Skin epidermis (tissue), 12 donors: ENCODE data around the gene TMEM106A.
"Not testable (repeated sequence)": the region's sequence is repeated elsewhere in the genome, so short reads cannot be mapped to it uniquely, and the experiment has no call there.

ENCODE experiments used
- H3K27ac ChIP-seq, 21 experiments: fragments of 200-600 bp; sonication (generic) in 11 of 21; one replicate each; pipeline ENCODE4 v1.5.0; 2020; ENCODE audit warnings: mild to moderate bottlenecking in 3 of 21, inconsistent platforms in 2 of 21, moderate library complexity in 2 of 21
- H3K4me3 ChIP-seq, 7 experiments: fragments of 200-600 bp; sonication (generic) in 2 of 7; one replicate each; pipeline ENCODE4 v1.5.0; 2020; ENCODE audit warnings: inconsistent platforms in 2 of 7, mild to moderate bottlenecking in 2 of 7, moderate library complexity in 1 of 7

TMEM106A gene

DNA sequence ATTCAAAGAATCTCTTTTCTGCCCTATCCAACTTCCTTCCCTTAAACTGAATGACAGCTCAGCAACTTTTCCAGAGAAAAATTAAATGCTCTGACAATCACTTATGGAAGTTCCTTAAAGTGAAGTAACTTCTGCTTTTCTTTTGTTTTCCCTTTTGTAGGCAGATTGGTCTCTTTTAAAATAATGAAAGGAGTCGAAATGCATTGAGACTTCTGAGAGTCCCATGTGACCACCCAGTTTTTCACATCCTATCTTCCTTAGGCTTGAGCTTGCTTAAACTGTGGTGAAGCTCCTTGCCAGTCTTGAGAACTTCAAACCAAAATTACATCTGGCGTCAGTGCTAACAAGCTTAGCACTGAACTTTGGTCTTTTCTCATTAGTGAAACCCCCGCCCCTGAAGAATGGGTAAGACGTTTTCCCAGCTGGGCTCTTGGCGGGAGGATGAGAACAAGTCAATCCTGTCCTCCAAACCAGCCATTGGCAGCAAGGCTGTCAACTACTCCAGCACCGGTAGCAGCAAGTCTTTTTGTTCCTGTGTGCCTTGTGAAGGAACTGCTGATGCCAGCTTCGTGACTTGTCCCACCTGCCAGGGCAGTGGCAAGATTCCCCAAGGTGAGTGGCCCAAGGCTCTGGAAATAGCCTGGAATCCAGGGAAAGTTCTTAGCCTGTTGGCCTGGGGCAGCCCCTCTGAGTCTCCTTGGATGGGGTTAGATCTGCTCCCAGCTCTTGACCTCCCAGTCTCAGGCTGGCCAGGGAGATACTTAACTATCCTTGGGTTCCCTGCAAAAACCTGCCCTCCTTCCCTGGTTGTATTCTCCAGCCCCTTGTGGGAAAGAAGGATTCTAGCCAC lies 1.2 kb downstream of the TMEM106A start:
- Histone ChIP-seq H3K4me3 (peak overlapping the region; percentile 47 to 68 (median 54)), H3K27ac (peak overlapping the region in 20 of 21 experiments; percentile 26 to 91 (median 84))

DNA sequence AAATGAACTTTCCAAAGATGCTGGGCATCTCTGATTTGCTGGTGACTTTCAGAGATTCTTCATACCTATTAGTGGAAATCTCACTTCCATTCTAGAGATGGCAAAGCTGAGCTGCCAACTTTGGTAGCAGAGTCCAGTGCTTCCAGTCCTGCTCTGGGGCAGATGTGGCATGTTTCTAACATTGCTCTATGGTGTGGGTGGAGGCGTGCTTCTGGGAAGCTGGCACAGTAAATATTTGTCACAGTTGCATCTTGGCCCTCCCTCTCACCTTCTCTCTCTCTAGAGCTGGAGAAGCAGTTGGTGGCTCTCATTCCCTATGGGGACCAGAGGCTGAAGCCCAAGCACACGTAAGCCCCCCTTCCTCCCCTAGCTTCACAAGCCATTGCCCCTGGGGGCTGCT lies 1.9 kb downstream of the TMEM106A start:
- H3K27ac ChIP-seq, result peak overlapping the region in 5 of 21 experiments; percentile 22 to 88 (median 87)
- no peak overlapping the region for H3K4me3 ChIP-seq

DNA sequence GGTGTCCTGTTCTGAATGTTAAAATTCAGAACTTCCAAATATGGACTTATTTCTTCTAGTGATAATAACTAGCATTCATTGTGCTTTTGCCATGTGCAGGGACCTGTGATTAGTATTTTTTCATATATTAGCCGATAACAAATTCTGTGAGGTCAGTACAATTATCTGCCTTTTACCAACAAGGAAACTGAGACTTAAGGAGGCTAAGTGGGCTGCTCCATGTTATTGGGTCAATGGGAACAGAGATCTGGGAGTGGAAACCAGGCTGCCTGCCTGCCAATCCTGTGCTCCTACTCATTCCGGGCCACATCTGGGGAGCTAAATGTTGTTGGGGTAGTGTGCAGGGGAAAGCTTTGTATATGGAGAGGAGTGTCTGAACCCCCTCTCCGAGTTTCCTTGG lies 3.7 kb downstream of the TMEM106A start:
- Histone ChIP-seq H3K4me3 (no peak overlapping the region), H3K27ac (no peak overlapping the region)

DNA sequence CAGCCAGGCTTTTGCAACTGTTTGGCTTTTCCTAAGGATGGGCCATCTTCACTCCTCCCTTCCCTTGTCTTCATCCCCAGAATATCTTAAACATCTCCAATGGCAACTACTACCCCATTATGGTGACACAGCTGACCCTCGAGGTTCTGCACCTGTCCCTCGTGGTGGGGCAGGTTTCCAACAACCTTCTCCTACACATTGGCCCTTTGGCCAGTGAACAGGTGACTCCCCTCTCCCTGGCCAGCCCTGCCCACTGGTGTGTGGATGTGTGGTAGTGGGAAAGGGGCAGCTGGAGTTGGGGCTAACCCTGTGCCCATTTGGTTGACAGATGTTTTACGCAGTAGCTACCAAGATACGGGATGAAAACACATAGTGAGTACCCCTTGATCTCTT lies 4.7 kb downstream of the TMEM106A start:
- Histone ChIP-seq H3K4me3 (no peak overlapping the region), H3K27ac (no peak overlapping the region)

DNA sequence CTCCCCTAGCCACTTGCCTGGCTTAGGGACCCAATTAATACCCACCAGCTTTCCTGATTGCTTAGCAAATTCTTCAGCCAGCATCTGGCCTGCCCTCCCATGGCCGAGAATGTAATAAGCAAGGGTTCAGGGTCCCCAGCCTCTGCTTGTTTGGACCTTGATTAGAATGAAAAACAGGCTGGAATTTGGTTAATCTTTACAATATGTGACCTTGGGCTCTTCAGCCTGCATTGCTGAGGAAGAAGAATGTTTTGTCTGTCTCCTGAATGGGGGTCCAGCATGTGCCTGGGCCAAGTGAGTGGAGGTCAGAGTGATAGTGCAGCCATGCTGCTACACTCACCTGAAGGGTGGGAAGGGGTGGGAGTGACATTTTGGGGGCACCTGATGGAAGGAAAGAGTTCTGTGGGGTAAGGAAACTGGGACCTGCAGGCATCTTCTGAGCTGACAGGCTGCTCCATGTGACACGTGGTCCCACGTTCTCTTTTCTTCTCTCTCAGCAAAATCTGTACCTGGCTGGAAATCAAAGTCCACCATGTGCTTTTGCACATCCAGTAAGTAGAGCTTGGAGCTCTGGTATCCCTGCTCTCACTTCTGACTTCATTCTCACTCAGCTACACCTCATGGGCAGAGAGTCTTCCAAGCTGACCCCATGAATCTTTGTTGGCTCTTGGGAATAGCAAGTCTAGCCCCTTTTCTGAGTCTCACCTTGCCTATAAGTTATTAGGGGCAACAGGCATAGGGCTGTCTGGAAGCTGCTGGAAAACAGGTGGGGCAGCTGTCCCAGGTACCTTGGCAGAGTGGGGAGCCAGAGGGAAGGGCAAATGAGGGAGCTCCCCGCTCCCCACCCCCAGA lies 5.3 kb downstream of the TMEM106A start:
- no peak overlapping the region for H3K27ac ChIP-seq

DNA sequence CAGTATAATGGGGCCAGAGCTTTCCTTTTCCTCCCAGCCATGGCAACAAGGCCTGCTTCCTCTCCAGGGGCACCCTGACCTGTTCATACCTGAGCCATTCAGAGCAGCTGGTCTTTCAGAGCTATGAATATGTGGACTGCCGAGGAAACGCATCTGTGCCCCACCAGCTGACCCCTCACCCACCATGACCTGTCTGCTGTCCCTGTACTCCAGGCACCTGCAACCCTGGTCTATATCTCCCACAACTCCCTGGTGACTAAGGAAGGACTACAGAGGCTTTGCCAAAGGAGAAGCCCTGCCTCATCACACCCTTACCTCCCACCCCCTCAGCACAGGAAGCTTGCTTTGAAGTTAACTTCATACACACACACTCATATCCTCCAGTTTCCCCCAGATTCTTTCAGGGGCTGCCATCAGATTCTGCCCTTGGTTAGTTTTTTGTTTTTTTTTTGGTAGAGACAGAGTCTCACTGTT lies 6.0 kb downstream of the TMEM106A start:
- H3K27ac ChIP-seq, result no peak overlapping the region

More for the DNA sequence above, 5.3 kb downstream of the TMEM106A start:
- no peak overlapping the region for H3K4me3 ChIP-seq

DNA sequence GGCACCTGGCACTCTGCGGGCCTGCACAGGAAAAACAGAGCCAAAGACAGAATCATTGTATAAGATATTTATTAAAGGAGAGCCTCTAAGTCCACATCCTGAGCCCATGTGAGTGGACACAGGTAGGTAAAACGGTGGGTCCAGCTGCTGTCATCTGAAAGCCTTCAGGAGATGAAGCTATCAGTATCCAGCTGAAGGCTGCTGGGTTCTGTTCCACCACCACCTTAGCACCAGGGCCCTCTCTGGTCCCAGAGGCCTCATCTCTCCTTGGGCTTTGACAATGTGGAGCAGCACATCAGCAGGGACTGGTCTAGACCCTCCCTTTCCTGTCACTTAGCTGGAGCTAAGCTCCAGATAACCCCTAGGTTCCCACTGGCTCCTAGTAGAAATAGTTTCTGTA lies 7.3 kb downstream of the TMEM106A start:
- Histone ChIP-seq H3K27ac (no peak overlapping the region), H3K4me3 (no peak overlapping the region)

More for the DNA sequence above, 6.0 kb downstream of the TMEM106A start:
- H3K4me3 ChIP-seq, result no peak overlapping the region

DNA sequence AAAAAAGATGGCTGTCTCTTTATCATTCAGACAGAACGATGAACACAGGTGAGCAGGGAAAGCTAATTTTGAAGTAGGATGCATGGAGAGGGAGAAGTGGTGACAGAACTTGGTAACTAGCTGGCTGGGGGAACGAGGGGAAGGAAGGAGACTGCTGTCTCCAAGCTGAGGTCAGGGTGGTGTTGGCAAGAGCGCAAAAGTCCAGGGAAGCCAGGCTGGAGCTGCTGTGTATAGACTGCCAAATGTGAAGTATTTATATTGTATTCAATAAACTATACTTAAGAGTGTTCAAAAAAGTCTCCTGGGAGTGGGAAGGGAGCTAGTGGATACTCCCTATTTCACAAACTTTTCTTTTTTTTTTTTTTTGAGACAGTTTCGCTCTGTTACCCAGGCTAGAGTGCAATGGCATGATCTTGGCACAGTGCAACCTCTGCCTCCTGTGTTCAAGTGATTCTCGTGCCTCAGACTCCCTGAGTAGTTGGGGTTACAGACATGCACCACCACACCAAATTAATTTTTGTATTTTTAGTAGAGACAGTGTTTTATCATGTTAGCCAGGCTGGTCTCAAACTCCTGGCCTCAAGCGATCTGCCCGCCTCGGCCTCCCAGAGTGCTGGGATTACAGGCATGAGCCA lies 8.2 kb downstream of the TMEM106A start:
- H3K4me3 ChIP-seq, result no peak overlapping the region
- no peak overlapping the region for H3K27ac ChIP-seq

DNA sequence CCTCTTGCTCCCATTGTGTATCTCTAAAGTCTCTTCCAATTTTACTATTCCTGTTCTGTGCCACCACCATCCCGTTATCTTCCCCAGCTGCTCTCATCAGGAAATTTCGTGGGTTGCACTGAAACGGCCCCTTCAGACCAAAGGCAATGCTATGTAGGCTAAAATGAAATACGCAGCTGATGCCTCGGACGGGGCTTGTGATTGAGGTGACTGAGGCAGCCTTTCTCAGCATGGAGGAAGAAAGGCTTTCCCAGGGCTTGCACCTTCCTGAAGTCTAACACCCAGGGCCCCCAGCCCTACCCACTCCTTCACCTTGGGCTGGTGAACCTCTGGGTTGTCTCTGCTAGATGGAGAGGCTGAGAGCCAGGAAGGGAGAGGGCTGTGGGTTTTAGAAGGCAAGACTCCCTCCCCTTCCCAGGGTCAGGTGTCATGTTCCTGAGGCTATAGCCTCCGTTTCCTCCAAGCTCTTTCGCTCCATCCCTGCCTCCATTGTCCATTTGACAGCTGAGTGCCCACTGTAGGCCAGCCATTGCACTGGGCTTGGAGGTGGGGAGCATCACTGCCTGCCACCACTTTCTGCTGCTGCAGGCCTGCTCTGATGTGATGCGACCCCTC lies 8.9 kb downstream of the TMEM106A start:
- no peak overlapping the region for H3K27ac ChIP-seq
- no peak overlapping the region for H3K4me3 ChIP-seq

DNA sequence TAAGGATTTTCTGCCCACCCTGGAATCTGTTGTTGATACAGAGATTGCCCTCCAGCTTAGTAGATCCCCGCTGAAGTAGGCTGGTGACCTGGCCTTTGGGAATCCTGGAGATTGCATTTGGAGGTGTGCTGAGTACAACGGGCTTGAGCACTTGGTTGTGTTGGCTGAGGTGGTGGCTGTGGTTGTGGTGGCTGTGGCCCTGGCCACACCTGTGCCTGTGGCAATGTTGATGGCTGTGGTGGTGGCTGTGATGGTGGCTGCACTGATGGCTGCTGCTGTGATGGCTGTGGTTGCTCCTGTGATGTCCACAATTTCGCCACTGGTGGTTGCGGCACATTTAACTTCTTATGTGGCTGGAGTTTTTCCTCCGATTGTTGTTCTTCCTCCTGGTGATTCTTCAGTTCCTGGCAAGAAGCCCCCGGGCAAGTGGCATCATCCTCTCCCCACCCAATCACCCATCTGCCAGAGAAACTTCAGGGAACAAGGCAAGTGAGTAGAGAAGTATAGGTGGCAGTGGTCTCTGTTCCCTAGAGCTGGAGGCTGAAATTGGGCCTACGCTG lies 12.6 kb downstream of the TMEM106A start:
- H3K4me3 ChIP-seq, result no peak overlapping the region
- no peak overlapping the region for H3K27ac ChIP-seq

DNA sequence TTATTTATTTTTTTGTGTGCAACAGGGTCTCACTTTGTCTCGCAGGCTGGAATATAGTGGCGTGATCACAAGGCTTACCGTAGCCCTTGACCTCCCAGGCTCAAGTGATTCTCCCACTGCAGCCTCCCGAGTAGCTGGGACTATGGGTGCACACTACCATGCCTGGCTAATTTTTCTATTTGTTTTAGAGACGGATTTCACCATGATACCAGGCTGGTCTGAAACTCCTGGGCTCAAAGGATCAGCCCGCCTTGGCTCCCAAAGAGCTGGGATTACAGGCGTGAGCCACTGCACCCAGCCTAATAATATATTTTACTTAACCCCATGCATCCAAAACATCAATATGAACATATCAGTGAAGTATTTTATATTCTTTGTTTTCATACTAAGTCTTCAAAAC lies 14.7 kb downstream of the TMEM106A start:
- no peak overlapping the region for H3K4me3 ChIP-seq
- no peak overlapping the region for H3K27ac ChIP-seq

DNA sequence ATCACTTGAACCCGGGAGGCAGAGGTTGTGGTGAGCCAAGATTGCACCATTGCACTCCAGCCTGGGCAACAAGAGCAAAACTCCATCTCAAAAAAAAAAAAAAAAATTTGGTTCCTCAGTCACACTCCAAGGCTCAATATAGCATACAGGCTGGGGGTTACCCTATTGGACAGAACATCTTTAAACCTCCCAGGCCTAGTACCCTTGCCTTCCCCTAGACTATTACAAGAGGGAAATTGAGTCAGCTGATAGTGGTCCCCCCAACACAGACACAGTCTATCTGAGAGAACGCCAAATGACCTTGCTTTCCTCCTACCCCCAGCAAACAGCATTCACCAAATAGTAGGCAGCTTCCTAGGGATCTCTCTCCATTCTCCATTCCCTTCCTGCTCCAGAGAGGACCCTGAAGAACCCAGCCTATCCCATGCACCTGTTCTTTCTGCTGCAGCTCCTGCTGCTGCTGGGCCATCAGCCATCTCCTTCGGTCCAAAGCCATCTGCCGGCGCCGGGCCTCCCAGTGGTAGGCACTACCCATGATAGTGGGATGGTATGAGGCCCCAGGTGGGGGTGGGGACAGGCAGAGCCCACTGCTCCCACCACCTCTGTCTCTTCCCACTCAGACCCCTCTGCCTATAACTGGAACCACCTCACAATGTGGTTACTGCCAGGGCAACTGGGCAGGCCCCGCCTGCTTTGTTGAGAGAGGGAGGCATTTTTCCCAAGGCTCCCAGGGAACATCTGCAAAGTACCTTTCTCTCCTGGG lies 16.5 kb downstream of the TMEM106A start, which contains the start of gene CCDC200:
Gene CCDC200 (minus strand): TSS at position 604 of the 763 bp plus-strand sequence. CDS start 69 bp downstream, at position 535.
- not testable (repeated sequence) for H3K27ac ChIP-seq, H3K4me3 ChIP-seq

DNA sequence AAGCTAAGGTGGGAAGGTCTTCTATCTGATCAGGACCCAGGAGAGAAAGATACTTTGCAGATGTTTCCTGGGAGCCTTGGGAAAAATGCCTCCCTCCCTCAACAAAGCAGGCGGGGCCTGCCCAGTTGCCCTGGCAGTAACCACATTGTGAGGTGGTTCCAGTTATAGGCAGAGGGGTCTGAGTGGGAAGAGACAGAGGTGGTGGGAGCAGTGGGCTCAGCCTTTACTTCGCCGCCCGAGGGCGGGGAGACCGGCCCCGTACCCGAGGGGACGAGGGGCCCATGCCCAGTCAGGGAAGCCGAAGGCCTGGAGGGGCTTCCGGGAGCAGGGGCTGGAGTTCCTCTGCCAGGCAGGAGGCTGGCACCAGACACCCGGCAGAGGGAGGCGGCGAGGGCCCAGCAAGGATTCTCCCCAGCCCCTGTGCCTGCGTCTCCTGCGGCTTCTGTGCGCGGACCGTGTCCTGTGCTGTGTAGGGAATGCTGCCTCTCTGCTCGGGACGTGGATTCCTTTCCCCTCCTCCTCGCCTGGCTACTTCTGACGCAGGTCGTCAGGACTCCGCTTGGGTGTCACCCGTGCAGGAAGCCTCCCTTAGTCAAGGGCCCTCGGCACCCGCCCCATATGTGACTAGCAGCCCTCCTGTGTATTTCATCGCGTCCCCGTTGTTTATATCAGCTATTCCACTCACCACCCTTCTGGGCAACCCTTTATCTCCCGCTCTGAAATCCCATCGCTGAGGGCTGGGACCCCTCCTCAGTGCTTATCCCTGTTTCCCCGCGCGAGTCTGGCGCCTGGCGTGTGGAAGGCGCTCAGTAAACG lies 19.7 kb downstream of the TMEM106A start:
- Histone ChIP-seq H3K27ac (peak overlapping the region in 8 of 21 experiments; percentile 0 to 60 (median 16)), H3K4me3 (peak overlapping the region in 2 of 7 experiments; percentile 4 to 8)

DNA sequence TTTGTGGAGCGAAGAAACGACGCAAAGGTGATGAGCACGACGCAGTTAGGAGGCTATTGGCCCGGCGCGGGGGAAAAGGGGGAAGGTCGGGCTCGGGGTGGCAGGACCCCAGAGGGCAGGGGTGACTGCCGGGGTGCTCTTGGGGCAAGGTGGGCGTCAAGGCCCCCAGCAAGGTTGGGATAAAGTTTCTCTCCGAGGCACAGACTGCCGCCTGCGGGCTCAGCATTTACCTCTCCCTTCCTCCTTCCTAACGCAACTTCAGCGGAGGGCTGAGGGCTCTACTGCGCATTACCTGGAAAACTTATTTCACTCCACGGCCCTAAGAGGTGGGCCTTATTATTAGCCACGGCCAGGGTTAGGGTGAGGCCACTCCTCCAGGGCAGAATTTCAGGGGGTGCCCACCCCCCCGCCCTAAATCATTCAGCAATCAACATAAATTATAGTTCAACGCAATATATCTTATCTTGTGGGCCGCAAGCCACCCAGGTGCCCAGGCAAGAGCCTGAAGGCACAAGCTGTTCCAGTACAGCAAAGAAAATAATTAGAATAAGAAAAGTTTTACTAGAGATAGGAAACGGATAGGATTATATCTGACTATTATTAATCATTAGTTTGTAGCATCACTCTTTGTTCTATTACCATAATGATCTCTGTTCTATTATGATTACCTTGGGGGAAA lies 20.5 kb downstream of the TMEM106A start:
- Histone ChIP-seq H3K4me3 (peak overlapping the region in 2 of 7 experiments; percentile 4 to 8), H3K27ac (peak overlapping the region in 8 of 21 experiments; percentile 0 to 49 (median 16))

DNA sequence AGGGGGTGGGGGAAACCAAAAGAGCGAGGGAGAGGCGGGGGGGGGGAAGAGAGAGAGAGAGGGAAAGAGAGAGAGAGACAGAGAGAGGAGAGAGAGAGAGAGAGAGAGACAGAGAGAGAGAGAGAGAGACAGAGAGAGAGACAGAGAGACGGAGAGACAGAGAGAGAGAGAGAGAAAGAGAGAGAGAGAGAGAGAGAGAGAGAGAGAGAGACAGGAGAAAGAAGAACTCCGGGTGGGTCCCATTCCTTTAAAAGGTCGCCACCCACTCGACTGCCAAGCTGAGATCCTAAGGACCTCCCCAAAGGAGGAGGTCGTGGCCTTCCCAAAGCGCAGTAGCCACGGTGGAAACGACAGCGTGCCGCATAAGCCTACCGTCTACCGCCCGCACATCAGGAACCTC lies 21.6 kb downstream of the TMEM106A start:
- not testable (repeated sequence) for H3K4me3 ChIP-seq, H3K27ac ChIP-seq

DNA sequence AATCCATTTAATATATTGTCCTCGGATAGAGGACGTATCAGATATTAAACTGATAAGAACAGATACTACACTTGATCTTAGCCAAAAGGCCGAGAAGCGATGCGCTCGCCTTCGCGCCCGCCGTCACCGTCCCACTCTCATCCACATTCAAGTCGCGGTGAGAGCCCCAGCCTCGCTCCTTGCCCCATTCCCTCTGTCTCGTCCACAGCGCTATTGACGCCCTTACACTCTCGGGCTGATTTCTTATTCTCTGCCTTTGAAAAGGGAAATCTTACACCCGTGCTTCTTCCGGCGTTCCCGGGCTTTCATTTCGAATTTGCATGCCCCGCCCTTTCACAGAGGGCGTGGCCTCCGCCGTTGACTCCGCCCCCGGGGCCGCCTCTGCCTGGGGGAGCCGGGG lies 22.2 kb downstream of the TMEM106A start, which contains the start of gene RNU2-1:
Gene RNU2-1 (minus strand): TSS at position 101 of the 400 bp plus-strand sequence.
- not testable (repeated sequence) for H3K4me3 ChIP-seq, H3K27ac ChIP-seq

DNA sequence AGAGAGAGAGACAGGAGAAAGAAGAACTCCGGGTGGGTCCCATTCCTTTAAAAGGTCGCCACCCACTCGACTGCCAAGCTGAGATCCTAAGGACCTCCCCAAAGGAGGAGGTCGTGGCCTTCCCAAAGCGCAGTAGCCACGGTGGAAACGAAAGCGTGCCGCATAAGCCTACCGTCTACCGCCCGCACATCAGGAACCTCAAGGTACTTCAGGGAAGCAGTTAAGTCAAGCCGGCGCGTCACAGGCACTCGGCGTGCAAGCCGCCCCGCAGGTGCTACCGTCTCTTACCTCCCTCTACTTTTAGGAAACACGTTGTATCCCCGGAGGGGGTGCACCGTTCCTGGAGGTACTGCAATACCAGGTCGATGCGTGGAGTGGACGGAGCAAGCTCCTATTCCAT lies 27.9 kb downstream of the TMEM106A start:
- H3K27ac ChIP-seq, H3K4me3 ChIP-seq: not testable (repeated sequence)
